ENCODE measurements around the gene EXOC6B.

EXOC6B gene

GRCh38 chr2:72143441-72144273 is 682.2 kb downstream of the EXOC6B start:
- no peaks in the 10 kb centered on the region for H3K9me3 ChIP-seq (ENCODE audit: low read depth, low read length)
- no peaks in the 10 kb centered on the region; the same call in 1 of the 2 replicates for H3K36me3 ChIP-seq (ENCODE audit: insufficient read depth, low read length)
- peak overlapping the region; percentile 70 for H3K9ac ChIP-seq (ENCODE audit: insufficient read length)
- DNase-seq (ENCODE audit: low read depth, low spot score): no peak
- H3K4me3 ChIP-seq: peak overlapping the region; percentile 80
- no peak for TF ChIP-seq EZH2 (IDR thresholded peaks at IDR 0.05)
- TF ChIP-seq POLR2AphosphoS5 (IDR thresholded peaks at IDR 0.05; ENCODE audit: borderline replicate concordance, low read depth, low read length): no peak
- no peak for TF ChIP-seq FOXP2 (optimal IDR thresholded peaks at IDR 0.05; ENCODE audit: control extremely low read depth, extremely low read length, insufficient read depth)
- peak overlapping the region; percentile 67 for H3K27ac ChIP-seq

DNA sequence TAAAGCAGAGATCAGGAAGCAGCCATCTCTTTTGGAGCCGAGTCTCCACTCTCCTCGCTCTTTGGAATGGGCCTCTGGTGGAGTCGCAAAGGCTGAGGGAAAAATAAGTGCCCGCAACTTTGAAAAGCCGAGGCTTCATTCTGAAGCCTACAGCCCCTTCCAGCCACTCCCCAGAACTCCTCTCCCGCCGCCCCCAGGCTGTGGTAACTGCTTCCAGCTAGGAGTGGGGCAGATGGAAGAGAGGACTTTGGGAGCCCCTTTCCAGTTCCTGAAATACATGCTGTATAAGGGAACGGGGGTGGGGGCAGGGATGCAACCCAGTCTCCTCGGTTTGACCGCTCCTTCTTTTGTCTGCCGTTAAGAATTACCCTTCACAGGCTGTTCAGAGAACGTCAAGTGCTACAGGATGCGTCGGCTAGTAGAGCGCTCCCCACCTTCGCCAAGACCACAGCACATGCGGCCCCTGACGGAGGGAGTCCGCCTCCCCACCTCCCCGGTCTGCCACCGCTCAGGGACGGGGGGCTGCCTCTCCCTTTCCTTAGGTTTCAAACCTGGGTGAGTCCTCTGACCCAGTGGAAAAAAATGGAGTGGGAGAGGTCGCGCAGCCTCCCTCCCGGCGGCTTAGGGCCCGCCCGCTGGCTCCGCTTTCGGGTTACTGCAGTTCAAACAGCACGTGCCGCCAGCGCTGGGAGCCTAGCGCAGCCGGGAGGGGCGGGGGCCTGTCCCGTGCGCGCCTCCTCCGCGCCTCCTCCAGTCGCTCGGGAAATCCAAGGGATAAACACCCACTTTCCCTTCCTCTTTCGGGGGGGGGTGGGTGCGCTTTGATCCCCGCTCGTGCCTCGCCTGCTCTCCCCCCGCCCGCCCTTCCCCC is 683.0 kb downstream of the EXOC6B start:
- Histone ChIP-seq H3K9ac (ENCODE audit: insufficient read length) (peak overlapping the region; percentile 70), H3K9me3 (ENCODE audit: low read depth, low read length) (no peaks in the 10 kb centered on the region), H3K4me3 (peak overlapping the region; percentile 80), H3K36me3 (ENCODE audit: insufficient read depth, low read length) (no peaks in the 10 kb centered on the region; the same call in 1 of the 2 replicates), H3K27ac (peak overlapping the region; percentile 46)
- DNase-seq (ENCODE audit: low read depth, low spot score): no peak
- TF ChIP-seq EZH2 (IDR thresholded peaks at IDR 0.05) (no peak), POLR2AphosphoS5 (IDR thresholded peaks at IDR 0.05; ENCODE audit: borderline replicate concordance, low read depth, low read length) (no peak), FOXP2 (optimal IDR thresholded peaks at IDR 0.05; ENCODE audit: control extremely low read depth, extremely low read length, insufficient read depth) (no peak)

GRCh38 chr2:72141881-72142451 is 683.9 kb downstream of the EXOC6B start:
- TF ChIP-seq FOXP2 (optimal IDR thresholded peaks at IDR 0.05; ENCODE audit: control extremely low read depth, extremely low read length, insufficient read depth) (no peak), POLR2AphosphoS5 (IDR thresholded peaks at IDR 0.05; ENCODE audit: borderline replicate concordance, low read depth, low read length) (no peak), EZH2 (IDR thresholded peaks at IDR 0.05) (no peak)
- no peak for DNase-seq (ENCODE audit: low read depth, low spot score)
- Histone ChIP-seq H3K9ac (ENCODE audit: insufficient read length) (peak overlapping the region; percentile 23), H3K4me3 (peak overlapping the region; percentile 80), H3K27ac (peak overlapping the region; percentile 48), H3K9me3 (ENCODE audit: low read depth, low read length) (no peaks in the 10 kb centered on the region), H3K36me3 (ENCODE audit: insufficient read depth, low read length) (no peaks in the 10 kb centered on the region; the same call in 1 of the 2 replicates)

DNA sequence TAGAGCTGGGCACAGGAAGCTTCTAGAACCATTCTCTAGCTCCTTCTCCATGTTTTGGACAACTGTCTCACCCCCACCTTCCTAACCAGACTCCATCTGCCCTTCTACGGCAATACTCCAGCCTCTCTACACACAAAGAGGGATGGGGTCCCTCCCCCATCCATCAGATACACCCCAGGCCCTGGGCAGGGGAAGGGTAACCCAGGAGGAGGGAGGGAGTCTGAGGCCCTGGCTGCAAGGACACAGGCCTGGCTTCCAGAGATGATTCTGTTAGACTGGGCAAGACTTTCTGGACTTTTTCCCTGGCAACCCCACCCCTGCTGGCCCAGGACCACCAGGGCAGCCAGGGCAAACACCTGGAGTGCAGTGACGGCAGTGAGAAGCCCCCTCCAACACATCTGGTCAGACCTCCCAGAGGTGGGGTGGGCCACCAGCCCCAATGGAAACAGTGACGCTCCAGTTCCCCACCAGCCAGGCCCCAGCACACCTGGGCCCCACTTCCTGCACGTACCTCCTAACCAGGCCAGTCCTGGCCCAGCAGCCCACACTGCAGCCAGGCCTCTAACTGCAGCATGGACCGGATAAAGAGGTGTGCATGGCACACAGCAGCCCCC is 684.7 kb downstream of the EXOC6B start:
- H3K36me3 ChIP-seq (ENCODE audit: insufficient read depth, low read length): peaks cover 6% of the 10 kb centered on the region; the same call in 1 of the 2 replicates
- peak overlapping the region; percentile 48; the same call in 1 of the 2 replicates for H3K27ac ChIP-seq
- H3K9ac ChIP-seq (ENCODE audit: insufficient read length): no peak overlapping the region
- H3K9me3 ChIP-seq (ENCODE audit: low read depth, low read length): no peaks in the 10 kb centered on the region
- DNase-seq (ENCODE audit: low read depth, low spot score): no peak
- TF ChIP-seq EZH2 (IDR thresholded peaks at IDR 0.05): no peak
- no peak for TF ChIP-seq POLR2AphosphoS5 (IDR thresholded peaks at IDR 0.05; ENCODE audit: borderline replicate concordance, low read depth, low read length)
- TF ChIP-seq FOXP2 (optimal IDR thresholded peaks at IDR 0.05; ENCODE audit: control extremely low read depth, extremely low read length, insufficient read depth): no peak
- no peak overlapping the region for H3K4me3 ChIP-seq

DNA sequence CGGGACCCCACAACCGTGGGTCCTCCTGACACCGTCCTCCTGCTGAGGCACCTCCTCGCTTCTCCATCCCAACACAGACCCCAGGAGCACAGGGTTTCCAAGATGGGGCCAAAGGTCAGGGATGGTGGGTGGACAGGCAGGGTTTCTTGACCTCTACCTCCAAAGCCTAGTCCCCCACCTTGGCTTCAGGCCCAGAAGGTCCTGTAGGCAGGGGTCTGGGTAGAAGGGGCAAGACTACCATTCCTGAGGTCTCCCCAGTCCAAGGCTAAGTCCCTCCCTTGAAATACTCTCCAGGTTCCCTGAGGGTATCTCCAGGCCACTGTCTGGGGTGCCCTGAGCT is 685.2 kb downstream of the EXOC6B start:
- no peak overlapping the region for H3K9ac ChIP-seq (ENCODE audit: insufficient read length)
- H3K27ac ChIP-seq: no peak overlapping the region
- no peaks in the 10 kb centered on the region for H3K9me3 ChIP-seq (ENCODE audit: low read depth, low read length)
- H3K36me3 ChIP-seq (ENCODE audit: insufficient read depth, low read length): peaks cover 10% of the 10 kb centered on the region; the same call in 1 of the 2 replicates
- H3K4me3 ChIP-seq: no peak overlapping the region
- TF ChIP-seq FOXP2 (optimal IDR thresholded peaks at IDR 0.05; ENCODE audit: control extremely low read depth, extremely low read length, insufficient read depth): no peak
- TF ChIP-seq POLR2AphosphoS5 (IDR thresholded peaks at IDR 0.05; ENCODE audit: borderline replicate concordance, low read depth, low read length): no peak
- no peak for TF ChIP-seq EZH2 (IDR thresholded peaks at IDR 0.05)
- no peak for DNase-seq (ENCODE audit: low read depth, low spot score)

- no peak for TF ChIP-seq FOXP2 (optimal IDR thresholded peaks at IDR 0.05; ENCODE audit: control extremely low read depth, extremely low read length, insufficient read depth)
- no peak for TF ChIP-seq EZH2 (IDR thresholded peaks at IDR 0.05)
- Histone ChIP-seq H3K9me3 (ENCODE audit: low read depth, low read length) (no peaks in the 10 kb centered on the region), H3K27ac (no peak overlapping the region), H3K36me3 (ENCODE audit: insufficient read depth, low read length) (peaks cover 15% of the 10 kb centered on the region; the same call in 1 of the 2 replicates), H3K4me3 (no peak overlapping the region), H3K9ac (ENCODE audit: insufficient read length) (no peak overlapping the region)
- no peak for DNase-seq (ENCODE audit: low read depth, low spot score)
These were observed 685.8 kb downstream of the EXOC6B start for GRCh38 chr2:72139874-72140620.

- H3K4me3 ChIP-seq: no peak overlapping the region
- H3K36me3 ChIP-seq (ENCODE audit: insufficient read depth, low read length): peaks cover 21% of the 10 kb centered on the region; the same call in 1 of the 2 replicates
- TF ChIP-seq POLR2AphosphoS5 (IDR thresholded peaks at IDR 0.05; ENCODE audit: borderline replicate concordance, low read depth, low read length) (no peak), EZH2 (IDR thresholded peaks at IDR 0.05) (no peak), FOXP2 (optimal IDR thresholded peaks at IDR 0.05; ENCODE audit: control extremely low read depth, extremely low read length, insufficient read depth) (no peak)
- DNase-seq (ENCODE audit: low read depth, low spot score): no peak
- no peak overlapping the region for H3K9ac ChIP-seq (ENCODE audit: insufficient read length)
- H3K27ac ChIP-seq: no peak overlapping the region
- no peaks in the 10 kb centered on the region for H3K9me3 ChIP-seq (ENCODE audit: low read depth, low read length)
These were observed 686.4 kb downstream of the EXOC6B start for GRCh38 chr2:72139471-72139873.

All from SK-N-MC (cell line).